GM21447 (cell line): Measurements from ENCODE around the gene C20orf204.

Experiments
- ATAC-seq: cut with Tn5 transposase; IDR thresholded peaks from one replicate; pipeline ENCODE4 v1.9.1; 2021; ENCODE audit not compliant: unreplicated experiment

The C20orf204 gene

DNA sequence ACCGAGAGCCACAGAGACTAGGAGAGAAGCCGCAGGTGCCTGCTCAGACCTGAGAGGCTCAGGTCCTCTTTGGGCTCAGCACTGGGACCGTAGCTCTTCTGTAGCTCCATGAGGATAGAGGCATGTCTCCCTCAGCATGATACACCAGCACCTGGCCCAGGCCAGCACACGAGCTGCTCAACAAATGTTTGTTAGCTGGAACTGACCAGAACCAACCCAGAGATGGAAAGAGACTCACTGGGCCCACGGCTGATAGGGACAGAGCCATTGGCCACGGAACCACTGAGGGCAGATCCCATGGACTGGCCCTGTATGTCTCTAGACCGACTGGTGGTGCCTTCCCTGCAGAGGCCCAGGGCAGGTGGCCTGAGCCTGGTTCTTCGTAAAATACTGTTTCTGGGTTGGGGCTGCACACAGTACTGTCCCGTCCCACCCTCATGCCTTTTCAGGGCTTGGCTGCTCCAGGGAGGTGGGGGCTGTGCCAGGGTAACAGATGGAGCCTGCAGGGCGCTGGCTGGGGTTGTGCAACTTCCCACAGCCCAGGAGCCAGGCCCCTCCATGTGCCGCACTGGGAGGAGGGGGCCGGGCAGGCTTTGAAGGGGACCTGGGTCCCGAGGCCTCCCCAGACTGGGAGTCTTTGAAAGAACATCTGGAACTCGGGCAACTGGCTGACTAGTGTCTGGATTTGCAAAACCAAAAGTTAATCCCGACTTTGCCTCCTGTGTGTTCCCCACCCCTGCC lies 5.2 kb downstream of the C20orf204 start:
- no peak for ATAC-seq

DNA sequence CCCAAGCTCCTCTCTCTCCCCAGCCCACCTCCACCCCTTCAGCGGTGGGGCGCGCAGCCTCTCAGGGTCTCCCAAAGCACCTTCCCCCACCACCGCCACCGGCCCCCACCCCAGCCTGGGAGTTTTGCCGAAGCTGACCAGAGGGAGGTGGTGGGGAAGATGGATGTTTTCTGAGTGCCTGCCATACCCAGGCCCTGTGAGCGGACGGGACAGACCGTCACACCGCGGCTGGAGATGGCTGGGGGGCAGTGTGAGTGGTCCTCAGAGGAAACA lies 5.7 kb downstream of the C20orf204 start:
- ATAC-seq, result no peak

DNA sequence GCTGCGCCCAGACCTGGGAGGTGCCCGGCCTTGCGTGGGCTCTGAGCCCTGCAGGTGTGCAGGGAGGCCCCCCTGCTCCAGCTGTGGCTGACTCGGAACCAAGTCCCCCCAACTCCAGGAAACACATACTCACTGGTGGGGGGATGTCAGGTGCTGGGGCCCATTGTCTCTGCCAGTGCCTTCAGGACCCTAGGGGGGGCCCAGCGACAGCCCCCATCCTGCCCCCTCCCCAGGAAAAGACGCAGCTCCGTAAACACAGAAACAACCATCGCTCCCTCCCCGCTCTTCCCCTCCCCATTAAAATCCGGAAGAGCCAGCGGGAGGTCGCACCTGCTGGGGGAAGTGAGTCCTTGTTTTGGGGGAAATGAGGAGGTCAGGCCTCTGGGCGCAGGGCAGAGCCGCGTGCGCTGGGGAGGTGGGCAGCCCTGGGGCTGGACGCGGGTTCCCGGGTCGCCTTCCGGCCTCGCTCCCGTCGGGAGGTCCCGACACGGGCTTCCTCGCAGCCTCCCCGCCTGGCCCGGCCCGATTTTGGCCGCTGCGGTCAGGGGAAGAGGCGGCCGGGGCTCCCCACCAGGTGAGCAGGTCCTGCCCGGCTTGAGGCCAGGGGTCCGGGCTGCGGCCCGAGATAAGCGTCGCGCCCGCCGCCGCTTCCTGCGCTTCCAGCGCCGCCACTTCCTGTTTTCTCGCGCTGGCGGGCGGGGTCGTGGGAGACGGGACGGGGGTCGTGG lies 6.2 kb downstream of the C20orf204 start:
- ATAC-seq, result no peak

DNA sequence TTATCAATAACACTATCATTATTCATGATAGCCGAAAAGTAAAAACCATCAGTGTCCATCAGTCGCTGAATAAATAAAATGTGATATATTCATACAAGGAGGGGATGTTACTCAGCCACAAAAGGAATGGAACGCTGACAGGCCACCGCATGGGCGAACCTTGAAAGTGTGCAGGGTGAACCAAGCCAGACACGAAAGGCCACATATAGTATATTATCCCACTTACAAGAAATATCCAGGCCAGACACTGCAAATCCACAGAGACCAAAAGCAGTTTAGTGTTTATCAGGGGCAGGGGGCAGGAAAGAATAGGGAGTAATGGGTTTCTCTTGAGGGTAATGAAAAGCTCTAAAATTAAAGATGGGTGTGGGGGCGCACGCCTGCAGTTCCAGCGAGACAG lies 7.8 kb downstream of the C20orf204 start:
- ATAC-seq, result no peak

DNA sequence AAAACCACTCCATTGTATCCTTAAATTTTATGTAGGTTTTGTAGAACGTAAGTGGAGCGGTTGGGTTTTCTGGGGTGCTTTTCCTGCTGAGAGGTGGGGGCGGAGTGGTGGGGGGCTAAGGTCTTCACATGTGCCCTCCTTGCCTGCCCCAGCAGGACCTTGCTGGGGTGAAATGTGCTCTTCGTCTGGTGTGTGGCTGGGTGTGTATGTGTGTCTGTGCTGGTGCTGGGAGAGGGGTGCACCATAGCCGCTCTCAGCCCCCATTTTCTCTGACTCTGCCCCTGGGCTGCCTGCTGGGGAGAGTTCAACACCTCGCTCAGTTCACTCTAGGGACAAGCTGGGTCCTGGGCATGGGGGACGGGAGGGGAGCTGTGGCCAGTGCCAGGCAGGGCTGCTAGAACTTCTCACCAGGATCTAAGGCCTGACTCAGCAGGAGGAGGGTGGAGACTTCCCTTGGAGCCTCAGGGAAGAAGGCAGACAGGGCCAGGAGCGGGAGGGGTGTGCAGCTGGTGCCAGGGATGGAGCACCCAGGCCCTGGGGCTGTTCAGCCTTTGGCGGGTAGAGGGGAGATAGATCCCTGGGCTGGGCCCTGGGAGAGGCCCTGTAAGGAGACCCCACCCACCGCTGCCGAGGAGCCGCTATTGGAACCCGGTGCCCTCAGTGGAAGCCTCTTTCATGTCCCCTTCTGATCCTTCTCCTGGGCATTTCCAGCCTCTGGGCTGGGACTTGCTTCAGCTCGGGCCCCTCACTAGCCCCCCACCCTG lies 8.7 kb downstream of the C20orf204 start:
- ATAC-seq, result no peak

DNA sequence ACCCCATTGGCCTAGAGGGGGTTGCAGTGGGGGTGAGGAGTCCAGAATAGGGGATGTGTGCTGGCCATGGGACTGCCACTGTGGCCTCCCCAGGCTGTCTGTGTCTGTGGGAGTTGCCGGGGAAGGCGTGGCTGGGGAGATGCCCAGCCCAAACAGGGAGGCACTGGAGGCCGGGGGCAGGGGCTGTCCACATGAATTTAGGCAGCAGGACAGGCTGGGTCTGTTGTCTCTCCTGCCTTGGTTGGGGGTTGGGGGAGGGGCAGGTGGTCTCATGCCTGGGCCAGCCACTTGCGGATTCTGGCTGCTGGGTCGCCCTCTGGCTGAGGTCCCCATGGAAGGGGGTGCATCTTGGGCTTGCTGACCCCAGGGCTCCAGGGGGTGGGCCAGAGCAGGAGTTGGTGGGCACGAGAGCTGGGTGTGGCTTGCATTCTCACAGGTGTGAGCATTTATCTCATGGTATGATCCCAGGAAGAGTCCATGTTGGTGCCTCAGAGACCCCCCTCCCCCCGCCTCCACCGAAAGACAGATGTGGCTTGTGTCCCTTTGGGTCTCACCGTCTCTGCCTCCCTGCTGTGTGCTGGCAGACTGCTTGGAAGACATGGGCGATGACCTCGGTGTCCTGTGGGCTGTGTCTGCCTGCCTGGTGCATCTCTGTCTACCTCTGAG lies 9.5 kb downstream of the C20orf204 start:
- ATAC-seq, result no peak

DNA sequence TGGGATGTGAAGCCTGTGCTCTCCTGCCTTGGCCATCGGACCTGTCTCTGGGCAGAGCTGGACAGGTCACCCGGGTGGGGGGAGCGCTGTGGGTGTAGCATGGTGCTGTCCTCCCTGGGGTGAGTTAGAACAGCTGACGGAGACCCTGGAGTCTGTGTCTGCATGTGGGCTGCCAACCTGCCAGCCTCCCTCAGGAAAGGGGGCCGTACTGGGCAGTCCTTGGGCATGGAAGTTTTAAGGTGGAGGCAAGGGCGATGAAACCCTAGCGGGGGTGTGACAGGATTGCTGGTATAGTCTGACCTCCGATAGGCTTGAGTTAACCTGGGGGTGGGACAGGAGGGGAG lies 11.0 kb downstream of the C20orf204 start:
- no peak for ATAC-seq

DNA sequence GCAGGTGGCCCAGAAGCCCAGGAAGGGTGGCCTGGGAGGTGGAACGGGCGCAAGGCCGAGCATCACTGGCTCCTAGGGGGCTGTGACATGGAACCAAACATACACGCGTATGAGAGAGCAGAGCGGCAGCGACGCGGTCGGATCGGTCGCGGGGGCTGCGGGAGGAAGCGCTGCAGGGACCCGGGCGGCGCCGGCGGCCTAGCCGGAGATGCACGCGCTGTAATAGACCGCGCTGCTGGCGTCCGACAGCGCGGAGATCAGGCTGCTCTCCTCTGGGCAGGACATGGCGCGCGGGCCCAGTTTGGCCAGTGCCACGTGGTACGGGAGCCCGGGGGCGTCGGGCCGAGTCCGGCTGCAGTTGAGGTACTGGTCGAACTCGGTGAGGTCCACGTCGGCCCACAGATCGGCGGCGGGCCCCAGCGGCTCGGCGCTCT lies 12.0 kb downstream of the C20orf204 start:
- no peak for ATAC-seq

DNA sequence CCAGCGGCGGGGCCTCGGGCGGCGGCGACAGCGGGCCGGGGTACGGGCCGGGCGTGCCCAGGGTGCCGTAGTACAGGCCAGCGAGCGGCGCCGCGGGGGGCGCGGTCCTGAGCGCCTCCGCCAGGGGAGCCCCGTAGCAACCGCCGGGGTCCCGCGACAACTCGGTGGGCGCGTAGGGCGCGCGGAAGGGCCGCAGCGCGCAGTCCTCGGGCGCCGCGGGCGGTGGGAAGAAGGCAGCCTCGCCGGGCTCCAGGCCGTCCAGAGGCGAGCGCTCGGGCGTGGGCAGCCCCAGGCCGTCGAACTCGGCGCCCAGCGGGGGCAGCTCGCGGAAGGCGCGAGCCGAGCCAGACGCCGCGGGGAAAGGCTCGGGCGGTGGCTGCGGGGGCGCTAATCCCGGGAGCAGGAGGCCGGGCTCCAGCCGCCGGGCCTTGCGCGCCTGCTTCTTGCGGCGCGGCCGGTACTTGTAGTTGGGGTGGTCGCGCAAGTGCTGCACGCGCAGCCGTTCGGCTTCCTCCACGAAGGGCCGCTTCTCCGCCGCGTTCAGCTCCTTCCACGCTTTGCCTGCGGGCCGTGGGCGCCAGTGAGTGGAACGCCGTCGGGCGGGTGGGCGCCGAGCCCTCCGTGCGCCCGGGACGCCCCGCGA lies 12.5 kb downstream of the C20orf204 start:
- ATAC-seq, result no peak

DNA sequence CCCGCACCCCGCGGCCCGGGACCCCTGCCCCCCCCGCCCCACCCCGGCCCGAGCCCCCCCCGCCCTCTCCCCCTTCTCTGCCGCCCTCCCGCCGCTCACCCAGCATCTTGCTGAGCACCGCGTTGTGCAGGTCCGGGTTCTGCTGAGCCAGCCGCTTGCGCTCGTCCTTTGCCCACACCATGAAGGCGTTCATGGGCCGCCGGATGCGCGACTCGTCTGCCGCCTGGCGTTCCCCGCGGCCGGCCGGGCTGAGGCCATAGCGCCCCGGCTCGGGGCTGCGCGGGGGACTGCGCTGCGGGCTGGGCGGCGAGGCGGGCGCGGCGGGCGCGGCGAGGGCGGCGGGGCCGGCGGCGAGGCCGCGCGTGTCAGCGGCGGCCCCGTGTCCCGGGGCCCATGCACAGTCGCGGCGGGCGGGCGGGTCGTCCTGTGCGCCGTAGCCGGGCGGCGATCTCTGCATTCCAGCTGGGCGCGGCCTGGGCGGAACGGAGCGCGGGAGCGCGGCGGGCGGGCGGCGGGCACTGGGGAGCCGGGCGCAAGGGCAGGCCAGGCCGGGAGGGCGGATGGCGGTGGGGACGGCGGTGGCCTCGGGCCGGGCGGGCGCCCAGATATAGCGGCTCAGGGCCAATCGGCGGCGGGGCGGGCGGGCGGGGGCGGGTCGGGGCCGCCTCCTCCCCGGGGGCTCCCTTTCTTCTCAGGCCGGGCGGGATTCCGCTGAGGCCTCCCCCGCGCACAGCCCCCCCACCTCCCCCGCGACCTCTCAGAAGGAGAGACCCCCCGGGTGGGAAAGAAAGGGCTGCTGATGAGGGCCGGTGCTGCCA lies 13.3 kb downstream of the C20orf204 start, which contains the start of gene SOX18:
SOX18 (minus strand) TSS at position 580 of the 818 bp plus-strand sequence; CDS start at position 457, 123 bp downstream.
- ATAC-seq, result no peak

DNA sequence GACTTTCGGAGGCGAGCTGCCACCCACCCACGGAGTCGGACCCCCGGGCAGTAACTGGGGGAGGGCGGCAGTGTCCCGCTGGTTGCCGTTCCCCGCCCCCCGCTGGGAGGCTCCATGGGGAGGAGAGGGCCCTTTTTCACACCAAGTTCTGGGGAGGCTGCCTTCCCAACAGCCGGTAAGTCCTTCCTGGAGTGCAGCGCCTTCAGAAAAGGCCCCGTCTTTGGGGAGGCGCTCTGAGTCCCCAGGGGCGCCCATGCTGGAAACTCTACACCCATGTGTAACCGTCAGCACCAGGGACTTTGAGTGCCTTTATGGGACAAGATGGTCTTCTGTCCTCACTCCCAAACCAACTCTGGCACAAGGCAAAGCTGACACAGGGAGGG lies 13.9 kb downstream of the C20orf204 start:
- ATAC-seq, result no peak

DNA sequence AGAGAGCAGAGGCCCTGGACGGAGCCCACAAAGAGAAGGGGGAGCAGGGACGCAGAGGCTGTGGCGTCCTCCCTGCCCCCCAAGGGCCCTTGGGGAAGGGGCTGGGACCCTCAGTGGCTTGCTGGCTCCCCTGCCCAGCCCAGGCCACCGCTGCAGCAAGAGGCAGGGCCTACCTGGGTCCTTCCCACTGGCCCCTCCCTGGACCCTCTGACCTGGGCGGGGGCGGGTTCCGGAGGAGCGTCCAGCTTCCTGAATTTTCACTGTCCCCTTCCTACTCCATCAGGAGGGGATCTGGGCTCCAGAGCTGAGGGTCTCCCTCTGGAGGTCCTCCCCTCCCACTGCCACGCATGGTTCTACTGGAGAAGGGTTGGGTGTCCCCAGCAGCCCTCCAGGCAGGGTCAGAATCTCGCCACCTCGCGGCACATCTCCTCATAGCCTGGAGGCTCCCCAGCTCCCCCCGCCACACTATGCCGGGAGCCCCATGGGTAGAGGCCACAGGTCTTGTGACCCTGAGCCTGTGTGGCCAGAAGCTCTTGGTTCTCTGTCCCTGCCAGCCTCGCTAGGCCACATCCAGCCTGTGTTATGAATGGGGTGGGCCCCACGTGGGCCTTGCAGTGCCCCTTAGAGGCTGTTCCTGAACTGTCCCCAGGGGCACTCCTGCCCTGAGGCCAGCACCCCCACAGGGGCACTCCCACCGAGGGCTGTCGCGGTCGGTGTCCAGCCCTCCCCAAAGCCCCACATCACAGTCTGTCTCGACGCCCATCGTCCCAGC lies 14.5 kb downstream of the C20orf204 start:
- ATAC-seq, result no peak

DNA sequence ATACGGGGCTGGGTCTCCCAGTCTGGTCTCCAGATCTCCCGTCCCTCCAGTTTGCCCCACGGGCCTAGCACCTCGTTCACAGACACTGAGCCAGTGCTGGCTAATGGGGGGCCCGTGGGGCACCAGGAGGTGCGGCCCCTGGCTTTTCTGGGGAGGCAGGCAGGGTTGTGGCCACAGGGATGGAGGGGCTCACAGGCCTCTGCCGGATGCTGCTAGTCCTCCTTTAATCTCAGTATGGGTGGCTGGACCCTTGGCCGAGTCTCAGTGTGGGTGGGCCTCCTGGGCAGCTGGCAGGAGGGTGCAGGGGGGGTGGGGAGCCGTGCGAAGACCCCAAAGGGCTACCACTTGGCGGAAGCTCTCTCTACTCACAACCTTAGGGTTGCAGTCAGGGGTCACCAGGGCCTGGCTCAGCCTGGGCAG lies 15.1 kb downstream of the C20orf204 start:
- ATAC-seq, result no peak

DNA sequence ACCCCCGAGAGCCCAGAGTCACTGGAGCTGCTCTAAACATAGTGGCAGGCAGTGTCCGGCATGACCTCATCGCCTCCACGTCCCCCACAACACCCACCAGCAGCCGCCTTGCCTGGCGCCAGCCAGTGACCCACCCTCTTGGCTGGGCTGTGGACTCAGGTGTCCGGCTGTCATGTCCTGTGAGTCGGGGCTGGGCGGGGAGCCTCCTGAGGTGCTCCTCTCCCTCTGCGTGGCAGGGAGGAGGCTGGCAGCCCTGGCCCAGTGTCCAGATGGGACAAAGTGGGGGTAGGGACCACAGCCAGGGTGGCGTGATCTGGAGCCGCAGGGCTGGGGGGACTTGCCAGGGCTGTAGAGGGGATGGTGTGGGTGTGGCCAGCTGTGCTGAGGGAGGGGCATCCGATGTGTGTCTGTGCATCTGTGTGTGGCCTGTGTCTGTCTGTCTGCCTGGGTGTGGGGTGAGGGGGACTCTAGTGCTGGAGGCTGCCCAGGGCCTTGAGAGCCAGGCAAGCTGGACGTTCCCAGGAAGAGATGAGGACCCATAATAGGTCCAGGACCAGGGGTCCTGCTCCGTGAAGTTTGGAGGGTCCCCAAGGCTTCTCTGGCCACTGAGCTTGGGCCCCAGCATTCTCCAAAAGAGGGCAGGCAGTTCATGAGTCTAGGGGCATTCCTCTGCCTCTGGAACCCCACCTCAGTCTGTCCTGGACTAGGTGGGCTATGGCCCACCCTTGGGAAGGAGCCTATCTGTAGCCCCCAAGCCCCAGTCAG lies 15.8 kb downstream of the C20orf204 start:
- ATAC-seq, result no peak

DNA sequence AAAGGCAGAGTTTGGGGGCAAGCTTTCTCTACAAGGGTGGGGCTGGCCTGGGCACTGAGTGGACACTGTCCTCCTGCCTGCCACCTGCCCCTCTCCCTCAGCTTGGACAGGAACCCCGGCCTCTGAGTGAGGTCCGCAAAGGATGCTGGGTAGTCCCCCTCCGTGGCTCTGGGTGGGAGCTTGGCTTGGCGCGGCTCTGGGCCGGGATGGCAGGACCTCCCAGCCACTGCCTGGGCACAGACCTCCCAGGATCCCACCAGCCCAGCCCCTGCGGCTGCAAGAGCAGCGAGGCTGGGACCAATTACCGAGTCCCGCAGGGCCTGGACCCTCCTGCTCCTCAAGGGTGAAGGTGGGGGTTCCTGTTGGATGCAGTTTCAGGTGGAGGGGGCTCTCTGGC lies 16.3 kb downstream of the C20orf204 start:
- no peak for ATAC-seq

DNA sequence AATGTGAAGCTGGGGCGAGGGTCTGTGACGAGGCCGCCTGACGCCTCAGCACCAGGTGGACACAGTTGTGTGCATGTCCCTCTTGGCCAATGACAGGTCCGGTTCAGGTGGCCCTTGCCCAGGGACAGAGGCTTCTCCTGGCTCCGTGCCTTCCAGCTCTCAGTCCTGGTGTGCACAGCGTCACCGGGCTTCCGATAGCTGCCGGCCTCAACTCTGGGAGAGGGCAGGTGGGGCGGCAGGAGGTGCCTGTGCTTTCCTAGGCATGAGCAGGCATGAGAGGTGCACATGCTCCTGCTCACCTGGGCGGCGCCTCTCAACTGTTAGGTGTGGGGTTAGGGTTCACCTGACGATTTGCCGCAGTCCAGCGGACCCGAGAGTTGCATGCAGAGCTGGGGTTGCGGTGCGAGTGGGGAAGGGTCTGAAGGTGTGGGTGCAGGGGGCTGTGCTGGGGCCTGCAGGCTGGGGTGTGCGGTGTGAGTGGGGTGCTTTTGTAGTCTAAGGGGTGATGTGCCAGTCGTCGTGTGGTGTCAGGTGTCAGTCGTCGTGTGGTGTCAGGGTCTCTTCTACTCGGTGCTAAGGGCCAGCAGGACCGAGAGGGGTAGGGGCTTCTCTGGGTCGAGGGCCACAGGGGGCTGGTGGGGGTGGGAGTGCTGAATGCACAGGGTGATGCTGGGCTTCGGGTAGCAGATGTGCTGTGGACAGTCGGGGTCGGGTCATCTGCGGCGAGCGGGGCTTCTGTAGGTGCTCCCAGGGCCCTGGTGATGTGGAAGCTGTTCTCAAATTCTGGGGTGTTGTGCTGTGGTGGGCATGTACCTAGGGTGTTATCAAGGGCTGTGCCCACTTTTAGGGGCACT lies 17.2 kb downstream of the C20orf204 start:
- no peak for ATAC-seq

DNA sequence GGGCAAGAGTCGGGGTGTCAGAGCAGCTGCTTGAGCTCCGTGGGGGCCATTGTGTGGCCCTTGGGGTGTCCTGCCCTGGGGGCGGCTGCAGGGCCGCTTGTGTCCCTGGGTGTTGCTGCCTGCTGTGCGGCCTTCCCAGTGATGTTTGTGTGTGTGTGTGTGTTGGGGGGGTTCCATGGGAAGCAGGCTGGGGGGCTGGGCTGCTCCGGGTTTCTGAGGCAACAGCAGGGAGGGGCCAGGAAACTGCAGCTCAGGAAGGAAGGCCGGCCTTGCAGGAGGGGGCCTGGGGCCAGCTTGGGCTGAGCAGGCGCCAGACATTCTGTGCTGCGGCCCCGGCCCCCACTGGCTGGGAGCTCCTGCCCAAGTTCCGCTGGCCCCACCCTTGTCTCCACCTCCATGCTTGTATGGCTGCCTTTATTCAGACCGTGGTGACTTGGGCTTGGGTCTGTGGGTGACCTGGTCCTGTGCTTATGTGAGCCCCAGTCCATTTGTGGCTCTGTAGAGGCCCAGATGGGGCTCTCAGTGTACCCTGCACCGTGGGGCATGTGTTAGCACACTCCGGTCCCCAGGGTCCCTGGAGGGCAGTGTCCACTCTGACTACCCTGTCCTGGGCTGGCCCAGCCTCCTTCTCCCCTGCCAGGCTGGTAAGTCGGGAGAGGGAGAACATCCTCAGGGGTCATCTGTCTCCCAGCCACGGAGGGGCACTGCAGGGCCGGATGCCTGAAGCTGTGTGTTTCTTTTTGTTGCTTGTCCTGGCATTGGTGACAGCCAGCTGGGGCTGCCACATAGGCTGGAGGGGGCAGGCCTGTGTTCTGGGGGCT lies 18.1 kb downstream of the C20orf204 start:
- no peak for ATAC-seq
